Measurements from ENCODE around the gene C1QTNF12.

The C1QTNF12 gene

DNA sequence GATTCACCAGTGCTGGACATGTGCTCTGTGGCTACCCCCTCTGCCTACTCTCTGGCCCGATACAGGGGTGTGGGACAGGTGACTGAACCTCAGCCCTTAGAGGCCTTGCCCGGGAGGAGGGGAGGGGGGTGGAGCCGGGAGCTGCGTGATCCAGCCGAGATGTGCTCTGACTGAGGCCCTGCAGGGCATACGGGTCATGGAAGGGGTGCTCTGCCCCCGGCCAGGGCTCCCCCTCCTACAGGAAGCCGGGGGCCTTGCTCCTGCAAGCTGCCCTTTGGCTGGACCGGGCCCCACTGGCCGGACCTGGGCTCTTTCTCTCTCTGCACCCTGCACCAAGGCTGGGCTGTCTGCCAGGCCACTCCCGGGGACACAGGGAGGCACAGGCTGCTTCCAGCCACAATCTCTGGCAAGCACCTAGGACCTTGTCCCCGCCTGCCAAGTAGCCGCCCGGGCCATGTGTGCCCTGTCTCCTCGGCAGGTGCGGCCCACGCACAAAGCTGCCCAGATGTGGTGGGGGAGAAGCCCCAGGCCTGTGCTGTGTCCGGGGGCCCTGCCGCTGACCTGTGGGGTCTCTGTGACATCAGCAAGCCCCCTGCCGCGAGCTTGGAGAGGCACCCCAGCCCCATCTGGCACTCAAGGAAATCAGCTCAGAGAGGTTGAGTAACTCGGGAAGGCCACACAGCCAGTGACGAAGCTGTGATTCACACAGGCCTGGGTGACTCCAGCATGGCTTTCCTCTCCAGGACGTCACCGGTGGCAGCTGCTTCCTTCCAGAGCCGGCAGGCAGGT lies 35.2 kb upstream of the C1QTNF12 start:
- no peak for DNase-seq

DNA sequence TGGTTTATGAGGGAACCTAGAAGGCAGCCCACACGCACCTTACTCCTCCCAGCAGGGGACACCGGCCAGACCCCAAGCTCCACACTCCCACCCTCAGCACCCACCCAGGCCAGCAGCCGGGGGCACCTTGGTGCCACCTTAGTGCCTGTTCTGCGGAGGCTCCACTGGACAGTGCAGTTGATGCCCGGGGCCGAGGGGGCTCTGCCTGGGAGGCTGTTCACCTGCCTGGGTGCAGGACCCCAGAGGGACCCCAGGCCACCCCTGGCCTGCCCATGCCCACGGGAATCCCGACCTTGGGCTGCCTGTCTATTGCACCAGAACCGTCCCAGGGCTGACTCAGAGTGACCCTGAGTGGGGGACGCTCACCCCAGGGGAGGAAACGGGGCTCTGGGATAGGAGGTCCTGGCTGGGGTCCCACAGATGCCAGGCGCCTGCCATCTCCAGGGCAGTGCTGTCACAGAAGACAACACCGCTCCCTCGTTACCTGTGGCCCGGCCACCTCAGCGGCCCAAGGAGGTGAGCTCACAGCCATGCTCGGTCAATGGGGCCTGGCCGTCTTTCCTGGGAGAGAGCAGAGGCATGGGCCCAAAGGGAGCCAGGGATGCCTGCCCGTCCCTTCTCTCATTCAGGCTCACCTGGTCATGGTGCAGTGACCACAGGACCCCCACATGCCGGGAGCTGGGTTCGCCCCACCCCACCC lies 34.4 kb upstream of the C1QTNF12 start:
- DNase-seq: no peak

DNA sequence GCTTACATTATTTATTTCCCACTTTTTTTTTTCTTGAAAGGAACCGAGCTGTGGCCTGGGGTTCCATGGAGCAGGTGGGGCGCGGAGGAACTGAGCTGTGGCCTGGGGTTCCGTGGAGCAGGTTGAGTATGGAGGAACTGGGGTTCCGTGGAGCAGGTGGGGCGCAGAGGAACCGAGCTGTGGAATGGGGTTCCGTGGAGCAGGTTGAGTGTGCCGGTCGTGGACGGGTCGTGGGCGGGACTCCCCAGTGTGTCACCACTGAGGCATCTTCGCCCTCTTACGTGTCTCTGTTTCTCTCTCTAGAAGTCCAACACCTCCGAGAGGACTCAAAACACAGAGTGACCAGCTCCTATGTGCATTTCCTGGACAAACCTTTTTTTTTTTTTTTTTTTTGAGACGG lies 32.5 kb upstream of the C1QTNF12 start:
- no peak for DNase-seq

DNA sequence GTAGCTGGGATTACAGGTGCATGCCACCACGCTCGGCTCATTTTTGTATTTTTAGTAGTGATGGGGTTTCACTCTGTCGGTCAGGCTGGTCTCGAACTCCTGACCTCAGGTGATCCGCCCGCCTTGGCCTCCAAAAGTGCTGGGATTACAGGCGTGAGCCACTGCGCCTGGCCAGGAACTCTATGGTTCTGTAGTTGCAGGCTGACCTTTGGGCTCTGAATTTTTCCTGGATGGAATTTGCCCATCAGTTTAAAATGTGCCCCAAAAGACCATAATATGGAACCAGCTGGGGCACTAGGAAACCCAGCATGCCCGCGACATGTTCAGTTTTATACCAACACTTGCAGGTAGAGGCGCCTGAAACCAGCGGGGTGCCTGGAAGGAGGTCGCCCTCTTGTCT lies 32.1 kb upstream of the C1QTNF12 start:
- no peak for DNase-seq

DNA sequence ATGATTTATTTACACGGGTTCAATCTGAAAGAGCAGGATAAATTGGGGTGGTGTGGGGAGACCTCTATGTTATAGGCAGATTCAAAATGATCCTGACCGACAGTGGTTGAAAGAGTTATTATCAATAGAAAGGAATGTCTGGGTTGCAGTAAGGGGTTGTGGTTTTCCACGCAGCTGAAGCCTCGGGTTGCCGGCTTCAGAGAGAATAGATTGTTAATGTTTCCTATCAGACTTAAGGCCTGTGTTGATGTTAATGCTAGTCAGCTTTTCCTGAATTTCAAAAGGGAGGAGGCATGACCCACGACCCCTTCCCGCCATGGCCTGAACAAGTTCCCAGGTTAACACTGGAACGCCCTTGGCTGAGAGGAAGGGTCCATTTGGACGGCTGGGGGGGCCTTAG lies 29.3 kb upstream of the C1QTNF12 start:
- no peak for DNase-seq

DNA sequence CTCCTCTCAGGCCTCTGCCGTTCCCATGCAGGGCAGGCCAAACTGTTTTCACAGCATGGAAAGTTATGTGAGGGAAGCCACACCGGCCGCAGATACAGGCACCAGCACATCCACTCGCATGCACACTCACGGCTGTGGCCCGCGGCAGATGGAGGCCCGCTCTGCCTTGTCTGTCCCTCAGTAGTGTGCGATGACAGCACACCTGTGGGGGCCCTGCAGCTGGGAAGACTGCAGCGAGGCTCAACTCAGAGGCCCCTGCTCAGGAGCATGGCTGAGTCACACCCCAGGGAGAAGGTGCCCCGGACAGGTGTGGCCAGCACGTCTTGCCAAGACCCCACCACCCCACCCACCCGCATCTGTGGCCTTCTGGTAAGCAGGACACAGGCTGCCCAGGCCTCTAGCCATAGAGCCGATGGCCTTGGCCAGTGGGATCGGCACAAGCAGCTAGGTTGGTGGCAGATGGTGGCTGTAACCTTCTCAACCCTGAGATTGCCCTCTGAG lies 28.5 kb upstream of the C1QTNF12 start:
- no peak for DNase-seq

DNA sequence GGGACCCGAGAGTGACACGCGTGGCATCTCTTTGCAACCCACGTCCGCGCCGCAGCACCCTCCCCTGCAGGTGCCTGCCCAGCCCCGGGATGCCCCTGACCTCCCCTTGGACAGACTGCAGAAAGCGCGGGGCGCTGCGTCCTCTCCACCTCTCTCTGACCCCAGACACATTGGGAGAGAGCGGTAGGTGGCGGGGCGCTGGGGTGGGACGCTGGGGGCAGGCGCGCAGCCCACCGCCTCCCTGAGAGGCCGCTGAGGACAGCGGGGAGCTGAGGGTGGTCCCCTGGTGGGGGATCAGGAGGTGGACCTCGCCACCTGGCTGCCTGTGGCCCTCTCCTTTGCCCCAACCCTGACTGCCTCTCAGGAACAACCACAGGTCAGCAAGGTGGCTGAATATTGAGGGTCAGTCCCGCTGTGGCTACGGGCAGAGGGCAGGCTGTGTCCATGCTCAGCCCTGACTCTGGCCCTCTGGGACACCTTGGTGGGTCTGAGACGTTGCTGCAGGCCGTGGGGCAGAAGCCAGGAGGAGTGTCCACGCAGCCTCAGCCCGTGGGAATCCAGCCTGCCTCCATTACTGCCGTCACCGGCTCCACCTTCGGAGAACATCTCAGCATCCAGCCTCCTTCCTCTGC lies 27.9 kb upstream of the C1QTNF12 start:
- no peak for DNase-seq

DNA sequence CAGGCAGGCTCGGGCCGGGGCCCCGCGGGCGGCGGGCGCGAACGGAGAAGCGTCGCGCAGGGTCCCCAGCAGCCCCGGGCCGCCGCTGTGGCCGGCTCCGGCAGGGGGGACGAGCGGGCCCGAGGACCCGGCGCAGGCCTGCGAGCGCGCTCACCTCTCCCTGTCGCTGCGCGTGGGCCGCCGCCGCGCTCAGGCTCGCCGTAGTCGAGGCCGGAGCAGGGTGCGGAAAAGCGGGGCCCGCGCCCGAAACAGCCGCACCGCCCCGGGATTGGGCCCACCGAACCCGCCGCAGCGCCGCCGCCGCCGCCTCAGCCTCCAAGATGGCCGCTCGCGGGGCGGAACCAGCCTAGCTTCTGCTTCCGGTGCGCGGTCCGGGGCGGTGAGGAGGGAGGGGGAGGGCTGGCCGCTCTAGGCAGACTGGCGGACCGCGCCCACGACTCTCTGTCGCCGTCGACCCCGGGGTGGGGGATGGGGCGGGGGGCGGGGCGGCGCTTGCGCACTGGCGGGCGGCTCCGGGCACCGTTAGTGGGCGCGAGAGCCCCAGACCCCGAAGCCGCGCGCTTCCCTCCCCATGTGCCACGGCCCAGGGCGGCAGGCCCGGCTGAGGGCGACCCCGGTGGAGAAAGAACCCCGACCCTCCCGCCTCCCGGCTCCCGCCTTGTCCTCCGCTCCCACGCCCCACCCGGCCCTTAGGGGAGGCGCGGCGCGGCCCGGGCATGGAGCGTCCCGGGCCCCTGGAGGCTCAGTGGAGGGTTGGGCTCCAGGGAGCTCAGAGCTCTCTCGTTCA lies 27.2 kb upstream of the C1QTNF12 start, which contains the start of gene UBE2J2:
Gene UBE2J2 (minus strand): TSS at position 343 of the 787 bp plus-strand sequence. CDS start 5,862 bp downstream, outside the sequence.
- peak; percentile 83 for DNase-seq

DNA sequence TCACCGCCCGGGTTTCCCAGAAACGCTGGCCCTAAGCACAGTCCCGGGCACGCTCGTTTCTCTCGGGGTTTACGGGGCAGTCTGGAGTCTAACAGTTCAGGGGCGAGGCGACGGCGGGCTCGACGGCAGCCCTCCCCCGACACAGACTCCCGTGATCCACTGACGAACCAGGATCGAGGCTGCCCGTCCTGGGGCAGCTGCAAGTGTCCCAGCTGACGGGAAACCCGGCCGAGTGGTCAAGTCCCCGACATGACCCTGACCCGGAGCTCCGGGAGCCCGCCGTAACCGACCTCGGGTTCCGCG lies 26.6 kb upstream of the C1QTNF12 start:
- DNase-seq: no peak

DNA sequence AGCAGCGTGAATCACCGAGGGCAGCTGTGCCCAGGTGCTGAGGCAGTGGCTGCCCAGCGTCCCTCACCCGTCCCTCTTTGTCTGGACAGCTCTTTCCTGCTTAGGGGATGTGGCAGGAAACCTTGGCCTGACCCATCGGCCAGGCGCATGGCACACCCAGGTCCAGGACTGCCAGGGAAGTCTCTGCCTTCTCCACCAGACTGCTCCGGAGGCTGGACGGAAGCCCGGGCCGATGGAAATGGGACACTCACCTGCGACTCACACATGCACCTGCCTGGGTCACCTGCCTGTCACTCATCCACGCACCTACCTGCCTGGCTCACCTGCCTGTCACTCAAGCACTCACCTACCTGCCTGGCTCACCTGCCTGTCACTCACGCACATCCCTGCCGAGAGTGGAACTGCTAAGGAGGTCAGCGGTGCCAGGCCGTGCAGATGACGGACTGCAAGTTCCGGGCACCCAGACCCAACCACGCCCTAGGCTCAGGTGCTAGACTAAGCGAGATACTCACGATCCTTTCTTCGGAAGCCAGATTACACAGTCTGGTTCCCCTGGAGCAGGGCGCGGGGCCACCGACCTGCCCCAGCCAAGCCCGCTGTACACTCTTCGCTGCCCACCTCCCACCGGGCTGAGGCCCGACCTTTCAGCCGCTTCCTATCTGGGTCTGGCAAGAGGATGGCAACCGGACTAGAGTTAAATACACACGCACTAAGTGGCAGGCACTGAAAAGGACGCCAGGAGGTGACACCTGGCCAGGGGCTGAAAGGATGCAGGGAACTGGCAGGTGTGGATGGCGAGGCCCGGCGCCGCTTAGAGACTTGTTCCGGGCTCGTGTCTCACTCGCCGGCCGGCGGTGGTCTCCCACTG lies 26.1 kb upstream of the C1QTNF12 start:
- peak; percentile 57 for DNase-seq

DNA sequence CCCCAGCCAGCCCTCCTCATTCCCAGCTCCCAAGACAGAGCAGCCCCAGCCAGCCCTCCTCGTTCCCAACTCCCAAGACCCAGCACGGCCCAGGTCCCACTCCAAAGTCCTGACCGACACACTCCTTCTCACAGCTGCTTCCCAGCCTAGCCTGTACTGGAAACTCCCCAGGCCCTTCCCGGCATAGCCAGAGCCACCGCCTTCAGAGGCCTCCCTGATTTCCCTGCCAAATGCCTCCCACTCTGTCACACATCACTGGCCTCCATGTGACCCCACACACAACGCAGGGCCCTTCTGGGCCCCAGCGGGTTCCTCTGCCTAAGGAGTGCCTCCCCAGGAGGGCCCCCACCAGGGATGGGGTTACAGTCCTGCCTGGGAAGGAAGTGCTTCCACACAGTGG lies 24.3 kb upstream of the C1QTNF12 start:
- DNase-seq: no peak

DNA sequence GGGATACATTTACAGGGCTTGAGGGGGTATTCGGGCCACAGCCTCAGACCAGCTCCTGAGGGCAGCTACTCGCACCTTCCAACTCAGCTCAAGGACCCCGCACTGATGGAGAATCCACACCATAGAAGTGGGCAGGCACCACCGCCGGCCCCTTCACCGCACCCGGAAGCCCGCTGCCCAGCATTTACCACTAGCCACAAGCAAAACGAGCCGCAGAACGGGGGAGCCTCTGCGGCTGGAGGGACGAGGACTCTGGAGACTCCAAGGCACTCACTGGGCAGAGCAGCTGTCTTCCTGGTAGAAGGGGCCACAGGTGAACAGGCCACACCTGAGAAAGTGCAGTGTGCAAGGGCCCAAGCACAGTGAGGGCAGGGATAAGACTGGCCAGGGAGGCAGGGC lies 21.8 kb upstream of the C1QTNF12 start:
- DNase-seq: no peak

DNA sequence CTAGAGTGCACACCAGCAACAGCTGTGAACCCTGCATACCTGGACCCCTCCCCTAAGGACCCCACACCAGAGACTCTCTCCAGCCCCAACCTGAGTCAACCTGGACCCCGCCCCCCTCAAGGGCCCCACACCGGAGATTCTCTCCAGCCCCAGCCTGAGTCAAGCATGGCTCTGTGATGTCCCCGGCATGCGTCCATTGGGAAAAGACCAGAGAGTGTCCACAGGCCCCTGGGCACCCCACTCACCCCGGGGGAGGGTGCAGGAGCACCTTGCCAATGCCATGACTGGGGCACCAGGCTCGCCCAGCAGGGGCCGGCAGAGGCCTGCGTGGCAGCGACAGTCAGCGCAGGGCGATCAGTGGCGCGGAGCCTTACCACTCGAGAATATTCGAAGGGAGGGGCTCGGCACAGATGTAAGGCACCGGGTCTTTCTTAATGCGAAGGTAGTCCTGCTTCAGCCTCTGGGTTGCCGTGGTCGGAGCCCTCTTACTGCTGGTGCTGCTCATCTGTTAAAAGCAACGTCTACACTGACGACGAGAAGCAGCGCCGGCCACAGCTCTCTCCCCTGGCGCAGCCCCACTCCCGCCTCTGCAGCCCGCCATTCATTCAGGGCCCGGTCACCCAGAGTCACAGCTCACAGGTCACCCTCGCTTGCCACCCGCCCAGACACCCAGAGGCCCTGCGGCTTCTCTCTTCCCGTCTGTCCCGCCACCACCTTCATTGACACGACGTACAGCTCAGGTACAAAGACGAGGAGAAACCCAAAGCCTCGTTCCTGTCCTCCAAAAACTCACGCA lies 21.2 kb upstream of the C1QTNF12 start:
- DNase-seq: no peak

DNA sequence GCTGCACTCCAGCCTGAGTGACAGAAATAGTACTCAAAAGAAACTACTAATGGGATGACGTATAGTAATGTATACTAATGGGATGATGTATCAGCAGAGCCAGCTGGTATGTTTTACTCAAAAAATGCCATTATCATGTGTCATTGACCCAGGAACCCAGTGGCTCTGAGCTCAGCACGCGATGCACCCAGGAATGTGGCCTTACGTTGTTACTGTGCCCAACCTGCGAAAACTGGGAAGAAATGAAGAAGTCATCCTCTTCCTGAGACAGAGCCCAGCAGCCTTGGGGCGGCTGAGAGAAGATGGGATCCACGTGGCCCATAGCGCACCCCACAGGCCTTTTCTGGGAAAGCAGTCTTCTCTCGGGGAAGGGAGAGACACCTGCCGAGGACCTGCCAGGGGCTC lies 18.3 kb upstream of the C1QTNF12 start:
- DNase-seq: no peak

DNA sequence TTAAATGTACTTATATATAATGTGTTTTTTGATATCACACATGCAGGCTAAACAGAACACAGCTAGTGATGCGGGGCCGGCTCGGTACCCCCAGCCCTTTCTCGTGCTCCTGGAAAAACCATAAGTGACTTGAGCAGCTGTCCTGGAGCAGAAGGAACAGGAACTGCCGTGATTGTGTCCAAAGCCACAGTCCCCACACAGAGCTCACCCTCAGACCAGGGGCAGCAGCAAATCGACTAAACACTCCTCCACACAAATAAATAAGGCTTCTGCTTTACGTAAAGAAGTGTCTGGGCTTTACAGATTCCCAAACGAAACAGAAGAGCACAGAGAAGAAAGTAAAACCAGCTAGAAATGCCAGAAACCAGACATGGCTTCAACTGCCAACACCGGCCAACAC lies 17.5 kb upstream of the C1QTNF12 start:
- DNase-seq: no peak

DNA sequence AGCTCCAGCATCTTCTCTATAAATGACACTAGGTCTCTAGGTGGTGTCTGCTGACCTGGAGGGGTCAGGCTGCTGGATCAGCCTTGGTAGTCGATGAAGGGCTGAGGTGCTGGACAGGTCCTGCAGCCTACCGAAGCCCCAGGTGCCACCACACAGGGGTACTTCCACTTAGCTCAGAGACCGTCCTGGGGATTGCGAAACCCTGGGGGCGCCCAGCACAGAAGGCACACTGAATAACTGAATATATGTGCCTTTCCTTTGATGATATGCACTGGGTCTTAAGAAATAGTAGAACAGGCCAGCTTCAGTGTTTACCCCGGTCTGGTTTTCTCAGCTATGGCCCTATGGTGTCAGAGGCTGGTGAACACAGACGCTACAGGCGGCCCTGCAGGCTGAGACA lies 16.2 kb upstream of the C1QTNF12 start:
- no peak for DNase-seq

DNA sequence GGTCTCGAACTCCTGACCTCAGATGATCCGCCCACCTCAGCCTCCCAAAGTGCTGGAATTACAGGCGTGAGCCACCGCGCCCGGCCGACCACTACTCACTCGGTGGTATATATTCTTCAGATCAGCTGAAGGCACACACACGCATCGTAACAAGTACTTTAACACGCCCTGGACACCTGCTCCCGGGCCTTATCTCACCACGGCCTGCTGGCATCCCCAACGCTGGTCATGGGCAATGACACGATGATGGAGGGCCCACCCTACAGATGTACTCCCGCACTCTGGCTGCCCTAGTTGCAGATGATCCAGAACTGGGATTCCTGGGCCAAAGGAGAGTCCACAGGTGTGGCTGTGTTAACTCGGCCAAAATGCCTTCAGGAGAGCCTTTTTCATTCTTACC lies 15.5 kb upstream of the C1QTNF12 start:
- no peak for DNase-seq

DNA sequence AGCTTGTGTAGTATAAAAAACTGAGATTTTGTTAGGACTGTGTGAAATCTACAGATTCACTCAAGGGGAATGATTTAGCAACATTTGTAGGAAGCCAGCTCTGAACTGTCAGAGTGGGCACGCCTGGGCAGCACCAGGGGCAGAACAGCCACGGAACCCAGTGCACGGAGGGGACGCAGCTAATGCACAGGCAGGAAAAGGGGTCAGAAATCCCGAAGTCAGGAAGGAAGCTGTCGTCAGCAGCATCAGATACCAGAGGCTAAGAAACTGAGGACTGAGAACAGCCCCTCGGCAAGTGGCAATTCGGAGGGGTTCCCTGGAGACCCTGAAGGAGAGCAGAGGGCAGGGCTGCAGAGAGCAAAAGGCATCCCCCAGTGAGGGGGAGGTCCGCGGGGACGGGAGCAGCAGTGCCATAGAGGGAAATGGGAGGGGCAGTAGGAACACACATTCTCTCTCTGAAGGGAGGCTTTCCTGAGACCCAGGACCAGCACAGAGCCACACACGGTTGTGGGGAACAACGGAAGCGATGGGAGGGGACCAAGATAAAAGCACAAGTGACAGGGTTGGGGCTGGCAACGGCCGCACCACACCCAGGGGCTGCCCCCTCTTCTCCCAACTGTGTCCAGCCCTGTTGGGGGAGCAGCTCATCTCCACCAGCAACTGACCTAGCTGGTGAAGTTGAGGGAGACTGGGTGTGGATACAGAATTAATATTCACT lies 14.5 kb upstream of the C1QTNF12 start:
- DNase-seq: no peak

DNA sequence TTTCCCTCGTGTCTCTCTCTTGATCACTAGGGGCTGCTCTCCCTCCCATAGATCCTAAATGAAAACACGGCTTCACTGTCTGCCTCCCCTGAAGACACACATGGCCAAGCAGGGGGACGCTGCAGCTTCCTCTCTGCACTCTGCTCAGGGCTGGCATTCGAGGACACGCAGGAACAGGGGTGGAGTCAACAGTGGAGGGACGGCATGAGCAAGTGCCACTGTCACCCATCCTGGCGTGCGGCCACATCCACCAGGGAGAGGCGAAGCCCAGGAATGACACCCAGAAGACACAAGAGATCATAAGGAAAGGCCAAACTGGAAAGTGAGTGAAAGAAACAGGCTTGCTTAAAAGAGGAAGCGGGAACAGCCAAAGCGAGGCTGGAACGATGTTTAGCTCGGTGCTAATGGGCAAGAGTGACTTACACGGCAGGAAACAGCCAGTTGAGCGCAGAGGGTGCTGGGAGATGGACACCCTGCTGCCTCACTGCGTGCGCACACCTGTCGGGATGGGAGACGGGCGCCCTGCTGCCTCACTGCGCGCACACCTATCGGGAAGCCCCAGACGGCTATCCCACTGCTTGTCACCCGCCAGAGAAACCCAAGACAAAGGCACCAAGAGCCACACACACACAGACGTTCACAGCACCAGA lies 13.6 kb upstream of the C1QTNF12 start:
- no peak for DNase-seq

DNA sequence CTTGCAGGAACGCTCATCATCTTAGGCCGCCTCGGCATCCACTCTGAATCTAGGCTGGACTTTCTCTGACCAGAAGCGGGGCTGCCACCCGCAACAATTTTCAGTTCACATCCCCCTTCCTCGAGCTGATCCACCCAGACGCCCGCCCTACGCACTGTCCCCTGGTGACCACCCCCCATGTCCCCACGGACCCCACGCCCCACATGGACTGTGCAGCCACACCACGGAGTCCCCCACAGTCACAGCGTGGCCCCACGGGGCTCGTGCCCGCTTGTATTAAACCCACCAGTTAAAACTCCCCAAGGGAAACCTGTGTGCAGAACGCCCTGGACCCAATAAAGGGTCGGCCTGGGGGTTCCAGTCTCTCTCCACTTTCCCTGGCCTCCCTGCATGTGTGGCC lies 13.0 kb upstream of the C1QTNF12 start:
- DNase-seq: no peak
